Occipital lobe (tissue), 2 donors: ENCODE measurements around the gene RPL22. TPM values are rescaled to one million over a fixed set of nuclear protein-coding genes. Genes with fewer than 3 reads are reported as not detected.
A peak's percentile ranks its signal among the peaks of the same experiment; 100 is the strongest.

Source experiments
- DNase-seq: peaks from one replicate; lab custom pipeline; 2025; lab: John Stamatoyannopoulos, UW
- total RNA-seq: library from RNA; depleted of rRNA; stranded (reverse); fragments of >200 nt; gene quantifications from one replicate; pipeline ENCODE4 v1.2.3, GENCODE V29; 2014

Gene RPL22
- total RNA-seq, result 371 TPM

- DNase-seq, result peak; percentile 96
Measured at GRCh38 chr1:6199298-6200187, at the start of gene RPL22. TSS of gene RPL22 (minus strand) at chr1:6199595. CDS start at chr1:6199573, 22 bp downstream.

- no peak for DNase-seq
Measured at GRCh38 chr1:6248161-6248776, 48.9 kb upstream of the RPL22 start.

GRCh38 chr1:6247651-6248050 lies 48.3 kb upstream of the RPL22 start:
- no peak for DNase-seq

GRCh38 chr1:6246497-6247467 lies 47.4 kb upstream of the RPL22 start:
- peak; percentile 44 for DNase-seq

GRCh38 chr1:6245869-6246496 lies 46.6 kb upstream of the RPL22 start:
- no peak for DNase-seq

GRCh38 chr1:6245086-6245868 lies 45.9 kb upstream of the RPL22 start:
- DNase-seq, result peak; percentile 22

- DNase-seq, result no peak
Measured at GRCh38 chr1:6244401-6245049, 45.1 kb upstream of the RPL22 start.

GRCh38 chr1:6243993-6244392 lies 44.6 kb upstream of the RPL22 start, which contains the start of gene HES3:
TSS of gene HES3 (plus strand) at chr1:6244179. CDS start at chr1:6244366, 187 bp downstream.
- no peak for DNase-seq

- DNase-seq, result no peak
Measured at GRCh38 chr1:6243053-6243834, 43.8 kb upstream of the RPL22 start.

GRCh38 chr1:6241887-6242740 lies 42.7 kb upstream of the RPL22 start:
- no peak for DNase-seq

- no peak for DNase-seq
Measured at GRCh38 chr1:6241107-6241886, 41.9 kb upstream of the RPL22 start.

GRCh38 chr1:6239950-6240768 lies 40.8 kb upstream of the RPL22 start:
- DNase-seq, result no peak

- no peak for DNase-seq
Measured at GRCh38 chr1:6239213-6239752, 39.9 kb upstream of the RPL22 start.

- DNase-seq, result no peak
Measured at GRCh38 chr1:6237093-6237492, 37.7 kb upstream of the RPL22 start.

GRCh38 chr1:6235296-6235677 lies 35.9 kb upstream of the RPL22 start:
- no peak for DNase-seq
